SK-N-SH (cell line): ENCODE results near the gene FBN1.

Experiments
- CTCF ChIP-seq: fragments of 200-600 bp; sonication (generic); IDR thresholded peaks from 2 replicates; pipeline ENCODE4 v1.6.1; 2017; ENCODE audit warnings: antibody characterized with exemption, mild to moderate bottlenecking, moderate library complexity
- EP300 ChIP-seq, 2 experiments: IDR thresholded peaks; 2 replicates each; pipeline versions ENCODE4 v1.4.0 to v1.6.1; 2012; ENCODE audit warnings: borderline replicate concordance in 1 of 2, low read depth in 1 of 2, low read length in 1 of 2
- GATA2 ChIP-seq: sonication (generic); formaldehyde crosslinking; IDR thresholded peaks from 2 replicates; pipeline ENCODE4 v1.5.0; 2020; ENCODE audit warnings: mild to moderate bottlenecking, missing genetic modification reagents
- MAX ChIP-seq: IDR thresholded peaks from 2 replicates; pipeline ENCODE4 v1.4.0; 2012; ENCODE audit warnings: low read depth
- MXI1 ChIP-seq: IDR thresholded peaks from 2 replicates; pipeline ENCODE4 v1.6.1; 2012; ENCODE audit warnings: mild to moderate bottlenecking, low read depth, low read length, improper control_type of control experiment
- PBX3 ChIP-seq: IDR thresholded peaks from 2 replicates; pipeline ENCODE4; 2012
- RAD21 ChIP-seq: IDR thresholded peaks from 2 replicates; pipeline ENCODE4 v1.6.1; 2012; ENCODE audit warnings: mild to moderate bottlenecking, low read length
- RCOR1 ChIP-seq: fragments of 150-350 bp; IDR thresholded peaks from 2 replicates; pipeline ENCODE4 v1.6.1; 2017; ENCODE audit warnings: antibody characterized with exemption, low read length
- TAF1 ChIP-seq: IDR thresholded peaks from 2 replicates; pipeline ENCODE4 v1.6.1; 2012; ENCODE audit warnings: low read depth, mild to moderate bottlenecking, low read length, moderate library complexity, borderline replicate concordance
- TCF12 ChIP-seq: IDR thresholded peaks from 2 replicates; pipeline ENCODE4 v1.4.0; 2012

GRCh38 chr15:48622237-48622636 is 23.3 kb downstream of the FBN1 start:
- TF ChIP-seq EP300 (IDR thresholded peaks at IDR 0.05; ENCODE audit: borderline replicate concordance in 1 of 2, low read depth in 1 of 2, low read length in 1 of 2) (no peak), CTCF (no peak), MAX (no peak), TCF12 (no peak), MXI1 (no peak), TAF1 (no peak), PBX3 (no peak), RAD21 (no peak), RCOR1 (no peak), GATA2 (CRISPR knock-in tag) (no peak)
